IPS-11a (cell line): Measurements from ENCODE around the gene TFIP11.

Experiments
- H3K4me3 ChIP-seq: one replicate; pipeline ENCODE4 v1.5.1; 2013; ENCODE audit warnings: low read depth, low read length, control low read depth

TFIP11 gene

DNA sequence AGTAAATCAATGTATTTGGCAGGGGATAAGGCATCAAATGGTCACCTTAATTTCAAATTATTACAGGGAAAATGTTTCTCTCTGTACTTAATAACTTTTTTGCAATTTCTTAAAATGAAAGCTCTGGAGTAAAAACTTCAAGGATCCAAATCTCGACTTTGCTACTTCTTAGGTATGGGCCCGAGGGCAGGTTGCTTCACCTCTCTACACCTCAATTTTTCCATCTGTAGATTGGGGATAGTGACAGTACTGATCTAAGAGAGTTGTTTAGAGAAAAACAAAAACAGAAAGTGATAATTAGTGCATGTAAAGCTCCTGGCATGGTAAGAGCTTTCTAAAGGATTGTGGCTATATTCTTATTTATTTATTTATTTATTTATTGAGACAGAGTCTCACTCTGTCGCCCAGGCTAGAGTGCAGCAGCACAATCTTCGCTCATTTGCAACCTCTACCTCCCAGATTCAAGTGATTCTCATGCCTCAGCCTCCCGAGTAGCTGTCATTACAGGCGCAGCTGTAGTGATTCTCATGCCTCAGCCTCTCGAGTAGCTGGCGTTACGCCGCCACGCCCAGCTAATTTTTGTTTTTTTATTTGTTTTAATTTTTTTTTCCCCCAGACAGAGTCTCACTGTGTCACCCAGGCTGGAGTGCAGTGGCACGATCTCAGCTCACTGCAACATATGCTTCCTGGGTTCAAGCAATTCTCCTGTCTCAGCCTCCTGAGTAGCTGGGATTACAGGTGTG lies 2.3 kb upstream of the TFIP11 start:
- no peak overlapping the region for H3K4me3 ChIP-seq

GRCh38 chr22:26513838-26514237 lies 1.6 kb upstream of the TFIP11 start:
- H3K4me3 ChIP-seq, result no peak overlapping the region

DNA sequence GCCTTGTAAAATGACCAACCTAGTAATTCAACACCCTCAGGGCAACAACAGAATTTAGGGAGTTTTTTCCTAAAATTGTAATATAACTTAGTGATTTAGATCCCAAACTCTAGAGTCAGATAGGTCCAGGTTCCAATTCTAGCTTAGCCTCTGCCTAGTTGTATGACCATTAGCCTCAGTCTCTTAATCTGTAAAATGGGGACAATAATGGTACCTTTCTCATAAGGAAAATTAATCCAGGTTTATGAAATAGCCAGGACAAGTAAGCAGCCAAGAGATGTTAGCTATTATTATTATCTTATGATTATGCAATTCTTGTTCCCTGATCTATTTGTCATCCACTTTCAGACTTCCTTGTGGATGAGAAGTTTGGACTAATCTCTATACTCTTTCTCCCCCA lies 4.1 kb downstream of the TFIP11 start:
- H3K4me3 ChIP-seq, result no peak overlapping the region

GRCh38 chr22:26503758-26504157 lies 8.5 kb downstream of the TFIP11 start:
- H3K4me3 ChIP-seq, result no peak overlapping the region

DNA sequence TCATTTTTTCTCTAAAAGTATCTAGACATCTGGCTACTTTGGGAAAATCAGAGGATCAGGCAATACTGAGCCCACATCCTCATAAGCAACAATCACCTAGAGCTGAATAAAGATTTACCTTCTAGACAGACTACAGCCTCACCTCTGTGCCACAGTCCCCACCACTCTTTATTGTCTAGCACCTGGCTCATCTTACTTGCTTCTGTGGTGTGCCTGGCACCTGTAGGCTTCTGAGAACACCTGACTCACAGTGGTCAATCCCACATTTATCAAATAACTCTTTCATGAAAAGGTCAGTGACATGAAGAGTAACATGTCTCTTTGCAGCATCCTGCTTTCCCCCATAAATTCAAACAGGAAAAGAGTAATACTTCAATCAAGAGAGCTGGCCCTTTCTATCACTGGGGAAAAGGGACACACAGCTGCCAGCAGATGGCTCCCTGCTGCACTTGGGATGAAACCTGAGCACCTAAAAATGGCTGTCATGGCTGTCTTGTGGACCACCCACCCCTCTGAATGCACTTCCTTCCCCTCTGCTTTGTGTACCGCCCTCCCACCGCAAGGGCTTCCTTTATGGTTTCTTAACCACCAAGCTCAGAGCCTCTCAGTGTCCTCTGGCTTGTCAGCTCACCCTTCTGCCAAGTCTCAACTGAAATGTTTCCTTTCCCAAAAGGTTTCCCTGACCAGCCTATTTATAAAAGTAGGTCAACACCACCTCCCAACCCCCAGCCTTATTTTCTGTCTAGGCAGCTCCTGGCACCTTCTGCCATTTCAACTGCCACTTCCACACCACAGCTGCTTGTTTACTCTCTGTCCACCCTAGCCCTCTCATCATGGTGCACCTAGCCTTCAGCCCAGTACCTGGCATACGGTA lies 9.3 kb downstream of the TFIP11 start:
- H3K4me3 ChIP-seq, result no peak overlapping the region

- no peak overlapping the region for H3K4me3 ChIP-seq
These were observed 10.3 kb downstream of the TFIP11 start for GRCh38 chr22:26501996-26502395.

DNA sequence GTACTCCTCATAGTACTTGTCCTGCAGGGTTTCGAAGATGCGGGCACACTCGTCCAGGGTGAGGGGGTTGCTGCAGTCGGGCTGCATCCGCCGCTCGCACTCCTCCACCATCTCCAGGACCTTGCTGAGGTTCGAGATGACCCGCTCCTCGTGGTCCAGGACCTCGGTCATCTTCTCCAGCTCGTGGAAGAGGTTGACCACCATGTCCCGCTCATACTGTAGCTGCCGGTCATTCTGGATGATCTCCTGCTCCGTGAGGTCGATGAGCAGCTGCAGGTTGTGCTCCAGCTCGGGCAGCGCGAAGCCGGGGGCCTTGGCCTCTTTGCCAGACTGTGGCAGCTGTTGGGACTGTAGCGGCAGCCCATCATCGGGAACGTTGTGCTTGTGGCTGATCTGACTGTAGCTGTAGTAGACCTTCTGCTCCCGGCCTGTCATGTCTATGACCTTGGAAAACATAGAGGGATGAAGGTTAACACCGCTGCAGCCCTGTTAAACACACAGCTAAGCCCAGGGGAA lies 13.0 kb downstream of the TFIP11 start:
- H3K4me3 ChIP-seq, result no peak overlapping the region

DNA sequence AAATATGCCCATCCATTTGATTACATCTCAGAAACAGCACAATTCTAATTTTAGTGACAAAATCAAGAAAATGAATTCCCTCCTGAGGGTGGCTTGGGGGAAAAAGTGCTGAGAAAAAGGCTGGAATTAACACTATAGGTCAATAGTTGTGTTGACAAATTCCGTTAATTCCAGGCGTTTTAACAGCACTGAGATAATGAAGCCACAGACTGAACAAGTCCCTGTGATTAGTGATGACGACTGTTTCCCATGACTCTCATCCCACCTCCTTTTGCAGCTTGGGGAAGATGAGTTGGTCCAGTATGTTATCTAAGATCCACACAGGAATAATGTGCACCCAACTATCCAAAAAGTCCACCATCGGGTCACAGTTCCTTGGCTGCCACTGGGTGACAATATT lies 15.8 kb downstream of the TFIP11 start:
- H3K4me3 ChIP-seq, result no peak overlapping the region

DNA sequence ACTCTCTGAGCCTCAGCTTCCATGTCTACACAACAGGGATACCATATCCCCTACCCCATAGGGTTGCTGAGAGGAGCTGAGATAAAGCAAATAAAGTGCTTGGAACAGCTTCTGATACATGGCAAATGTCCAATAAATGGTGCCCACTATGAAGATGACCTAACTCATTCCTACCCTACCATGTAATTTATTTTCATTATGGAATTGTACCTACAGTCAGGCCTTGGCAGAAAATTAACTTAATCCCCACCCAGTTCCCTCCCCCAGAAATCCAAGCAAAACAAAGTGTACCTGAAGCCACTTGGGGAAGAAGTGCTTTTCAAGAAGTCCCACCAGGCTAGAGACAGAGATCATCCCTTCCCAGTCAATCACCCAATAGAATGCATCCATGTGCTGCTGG lies 17.8 kb downstream of the TFIP11 start:
- no peak overlapping the region for H3K4me3 ChIP-seq

- no peak overlapping the region for H3K4me3 ChIP-seq
These were observed 20.1 kb downstream of the TFIP11 start for GRCh38 chr22:26492220-26492619.

DNA sequence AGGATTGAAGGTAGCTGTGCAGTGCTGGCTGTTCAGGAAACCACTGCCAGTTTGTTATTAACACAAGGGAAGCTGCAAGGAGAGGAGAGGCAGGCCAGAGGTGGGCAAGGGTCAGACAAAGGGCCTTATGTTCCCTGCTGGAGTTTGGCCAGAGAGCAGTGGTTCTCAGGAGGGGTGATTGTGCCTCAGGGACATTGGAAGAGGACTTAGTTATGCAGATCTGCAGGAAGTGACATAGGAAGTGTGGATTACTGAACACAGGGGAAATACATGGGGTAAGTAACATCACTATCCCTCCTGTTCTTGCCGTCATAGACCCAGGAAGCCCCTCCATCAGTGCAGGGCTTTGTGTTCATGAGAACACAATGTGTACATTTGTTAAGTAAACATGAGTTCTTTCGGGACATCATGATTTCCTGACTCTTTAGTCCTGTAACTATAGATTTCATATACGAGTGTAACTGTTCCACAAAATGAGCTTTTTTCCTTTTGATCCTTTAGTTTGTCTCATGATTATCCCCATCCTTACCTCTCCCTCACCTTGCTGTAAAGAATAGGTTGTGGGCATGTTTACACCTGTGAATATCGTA lies 22.7 kb downstream of the TFIP11 start:
- no peak overlapping the region for H3K4me3 ChIP-seq

DNA sequence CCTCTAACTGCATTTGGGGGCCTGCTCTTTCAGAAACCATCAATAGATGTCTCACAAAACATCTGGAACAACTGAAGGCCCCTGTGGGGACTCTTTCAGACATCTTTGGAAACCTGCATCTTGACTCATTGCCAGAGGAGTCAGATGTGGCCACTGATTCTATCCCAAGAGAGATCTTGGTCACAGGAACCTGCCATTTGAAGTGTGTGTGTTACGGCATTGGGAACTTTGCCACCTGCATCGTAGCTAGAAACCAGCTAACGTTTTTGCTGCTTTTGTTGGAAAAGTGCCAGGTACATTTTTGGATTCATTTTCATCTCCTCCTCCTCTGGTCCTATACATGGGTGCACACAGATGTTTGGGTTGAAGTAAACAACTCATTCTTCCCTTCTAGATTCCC lies 24.3 kb downstream of the TFIP11 start:
- H3K4me3 ChIP-seq, result no peak overlapping the region

DNA sequence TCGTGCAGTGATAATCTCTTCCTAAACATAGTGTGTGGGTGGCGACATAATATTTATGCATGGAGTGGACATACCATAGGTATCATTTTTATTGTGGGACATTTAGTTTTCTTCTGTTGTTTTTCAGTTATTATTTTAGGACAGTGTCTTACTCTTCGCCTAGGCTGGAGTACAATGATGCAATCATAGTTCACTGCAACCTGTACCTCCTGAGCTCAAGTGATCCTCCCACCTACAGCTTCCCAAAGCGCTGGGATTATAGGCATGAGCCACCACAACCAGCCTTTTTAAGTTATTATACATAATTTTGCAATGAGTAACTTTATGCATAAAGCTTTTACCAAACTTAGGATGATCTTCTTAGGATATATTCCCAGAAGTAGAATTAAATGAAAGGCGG lies 25.9 kb downstream of the TFIP11 start:
- H3K4me3 ChIP-seq, result no peak overlapping the region

GRCh38 chr22:26485806-26486390 lies 26.4 kb downstream of the TFIP11 start:
- no peak overlapping the region for H3K4me3 ChIP-seq

DNA sequence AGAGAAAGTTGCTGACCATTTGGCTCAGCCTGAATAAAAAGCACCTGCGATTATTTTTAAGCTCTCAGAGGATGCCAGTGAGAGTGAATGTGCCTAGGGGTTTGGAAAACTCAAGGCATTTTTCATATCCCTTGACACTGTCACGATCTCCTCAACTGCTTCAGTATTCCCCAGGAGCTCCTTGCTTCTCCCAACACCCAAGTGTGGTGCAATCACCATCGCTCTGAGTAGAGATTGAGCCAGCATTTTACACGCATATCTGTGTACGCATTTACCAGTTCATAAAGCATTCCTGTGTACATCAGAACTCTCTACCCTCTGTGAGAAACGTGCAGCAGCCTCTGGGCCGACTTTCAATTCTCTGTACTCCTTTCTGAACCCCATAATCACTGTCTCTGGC lies 27.3 kb downstream of the TFIP11 start:
- H3K4me3 ChIP-seq, result no peak overlapping the region

DNA sequence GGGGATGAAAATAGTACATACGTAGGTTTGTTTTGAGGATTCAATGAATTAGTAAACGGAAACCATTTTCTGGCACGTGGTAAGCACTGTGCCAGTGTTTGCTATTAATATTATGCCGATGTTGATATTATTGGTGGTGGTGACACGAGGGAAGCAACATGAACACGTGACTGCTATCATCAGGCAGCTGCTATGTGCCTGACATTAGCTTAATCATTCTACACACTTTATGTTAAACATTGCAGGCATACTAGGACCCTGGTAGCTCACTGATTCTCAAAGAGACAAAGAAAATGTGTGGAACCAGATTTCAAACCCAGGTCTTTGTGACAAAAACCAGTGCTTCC lies 27.9 kb downstream of the TFIP11 start:
- peak overlapping the region; percentile 98 for H3K4me3 ChIP-seq

DNA sequence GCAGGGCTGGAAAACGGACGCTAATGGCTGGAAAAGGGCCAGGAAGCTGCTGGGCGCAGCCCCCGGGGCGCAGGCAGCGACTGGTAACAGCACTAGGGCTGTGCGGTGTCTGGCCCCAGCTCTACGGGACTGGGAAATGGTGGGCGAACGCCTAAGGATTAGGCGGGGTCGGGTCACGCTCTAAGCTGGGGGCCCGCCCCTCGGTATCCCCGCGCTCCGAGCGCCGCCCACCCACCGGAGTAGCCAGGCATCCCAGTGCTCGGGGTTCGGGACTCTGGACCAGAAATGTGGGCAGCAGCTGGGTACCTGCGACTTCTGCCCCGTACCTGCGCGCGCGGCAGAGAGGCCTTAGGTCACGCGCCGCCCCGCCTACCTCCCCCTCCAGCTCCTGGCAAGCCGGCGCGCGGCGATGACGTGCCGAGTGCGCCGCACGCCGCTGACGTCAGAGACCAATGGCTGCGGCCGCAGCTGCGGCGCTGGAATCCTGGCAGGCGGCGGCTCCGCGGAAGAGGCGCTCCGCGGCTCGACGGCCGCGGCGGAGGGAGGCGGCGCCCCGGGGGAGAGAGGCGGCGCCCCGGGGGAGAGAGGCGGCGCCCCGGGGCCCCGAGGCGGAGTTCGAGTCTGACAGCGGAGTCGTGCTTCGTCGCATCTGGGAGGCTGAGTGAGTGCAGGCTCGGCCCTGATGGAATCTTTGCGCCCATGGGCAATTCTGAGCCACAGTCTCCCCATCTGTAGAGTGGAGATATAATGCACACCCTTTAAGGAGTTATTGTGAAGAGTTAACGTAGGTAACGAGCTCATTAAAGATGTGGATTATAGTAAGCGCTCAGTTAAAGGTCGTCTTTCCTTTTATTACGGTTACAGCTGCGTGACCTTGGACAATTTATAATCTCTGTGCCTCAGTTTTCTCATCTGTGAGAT lies 28.6 kb downstream of the TFIP11 start, which contains the start of the genes HPS4 and SRRD:
Gene HPS4 (minus strand): TSS at position 345 of the 921 bp plus-strand sequence. CDS start 2,021 bp downstream, outside the sequence.
Gene SRRD (plus strand): TSS at position 439 of the 921 bp plus-strand sequence. CDS start 14 bp downstream, at position 453.
- H3K4me3 ChIP-seq, result peak within 1 kb of the TSS; percentile 98

GRCh38 chr22:26483043-26483438 lies 29.2 kb downstream of the TFIP11 start:
- H3K4me3 ChIP-seq, result peak overlapping the region; percentile 98

DNA sequence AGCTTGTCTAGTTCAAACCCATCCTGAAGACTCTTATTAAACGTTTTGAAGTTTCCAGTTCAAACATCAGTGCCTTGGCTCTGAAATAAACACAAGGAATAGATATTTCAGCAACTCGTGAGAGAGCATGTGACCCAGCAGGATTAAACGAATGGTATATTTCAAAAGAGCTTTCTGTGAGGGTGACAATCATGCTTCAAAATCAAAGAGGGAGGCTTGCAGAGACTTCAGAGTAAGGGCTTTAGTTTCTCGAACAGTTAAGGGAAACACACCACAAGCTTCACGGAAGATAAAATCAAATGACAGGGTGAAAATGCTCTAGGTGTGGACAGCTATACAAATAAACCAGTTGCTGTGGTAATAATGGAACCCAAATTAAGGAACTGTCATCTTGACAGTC lies 30.1 kb downstream of the TFIP11 start:
- no peak overlapping the region for H3K4me3 ChIP-seq

GRCh38 chr22:26481694-26482093 lies 30.6 kb downstream of the TFIP11 start:
- H3K4me3 ChIP-seq, result no peak overlapping the region
